LNCaP clone FGC (cell line): Measurements from ENCODE around the gene IQGAP2.

Source experiments
- DNase-seq: peaks from one replicate; pipeline ENCODE4 v3.0.0-alpha.2; 2011; ENCODE audit warnings: low read depth
- H3K4me3 ChIP-seq: 2 replicates; pipeline ENCODE4 v1.5.1; 2011; ENCODE audit warnings: mild to moderate bottlenecking, low read depth, low read length, control low read depth
- TF ChIP-seq, protein P1 (sequence below): IDR thresholded peaks from 2 replicates; pipeline ENCODE4 v1.5.1; 2012; ENCODE audit warnings: mild to moderate bottlenecking; ENCODE audit not compliant: control insufficient read depth, insufficient read depth; ENCODE audit errors: extremely low read depth

IQGAP2 gene

DNA sequence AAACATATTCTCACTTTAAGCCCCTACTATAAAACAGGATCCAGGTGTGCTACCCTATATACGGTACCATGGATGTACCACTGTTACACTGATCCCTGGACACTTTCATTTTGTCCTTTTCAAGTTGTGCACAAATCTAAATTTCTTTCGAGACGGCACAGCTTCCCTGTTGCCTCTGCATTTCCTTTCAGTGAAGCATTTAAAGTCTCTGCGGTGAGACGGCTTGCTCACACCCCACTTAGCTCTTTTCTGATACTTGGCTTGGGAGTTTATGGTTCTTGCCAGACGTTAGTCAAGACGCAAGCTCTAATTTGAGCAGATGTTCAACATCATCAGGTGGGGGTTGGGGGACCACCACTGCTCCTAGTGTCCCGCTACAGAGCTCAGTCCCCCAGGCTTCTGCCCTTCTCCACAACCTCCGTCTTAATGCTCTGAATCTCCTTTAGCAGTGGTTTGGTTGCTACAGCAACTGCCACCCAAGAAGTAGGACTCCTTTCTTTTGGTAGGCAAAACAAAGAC, 204.3 kb downstream of the IQGAP2 start:
- H3K4me3 ChIP-seq: no peak overlapping the region
- no peak for DNase-seq
- TF ChIP-seq, protein P1, sequence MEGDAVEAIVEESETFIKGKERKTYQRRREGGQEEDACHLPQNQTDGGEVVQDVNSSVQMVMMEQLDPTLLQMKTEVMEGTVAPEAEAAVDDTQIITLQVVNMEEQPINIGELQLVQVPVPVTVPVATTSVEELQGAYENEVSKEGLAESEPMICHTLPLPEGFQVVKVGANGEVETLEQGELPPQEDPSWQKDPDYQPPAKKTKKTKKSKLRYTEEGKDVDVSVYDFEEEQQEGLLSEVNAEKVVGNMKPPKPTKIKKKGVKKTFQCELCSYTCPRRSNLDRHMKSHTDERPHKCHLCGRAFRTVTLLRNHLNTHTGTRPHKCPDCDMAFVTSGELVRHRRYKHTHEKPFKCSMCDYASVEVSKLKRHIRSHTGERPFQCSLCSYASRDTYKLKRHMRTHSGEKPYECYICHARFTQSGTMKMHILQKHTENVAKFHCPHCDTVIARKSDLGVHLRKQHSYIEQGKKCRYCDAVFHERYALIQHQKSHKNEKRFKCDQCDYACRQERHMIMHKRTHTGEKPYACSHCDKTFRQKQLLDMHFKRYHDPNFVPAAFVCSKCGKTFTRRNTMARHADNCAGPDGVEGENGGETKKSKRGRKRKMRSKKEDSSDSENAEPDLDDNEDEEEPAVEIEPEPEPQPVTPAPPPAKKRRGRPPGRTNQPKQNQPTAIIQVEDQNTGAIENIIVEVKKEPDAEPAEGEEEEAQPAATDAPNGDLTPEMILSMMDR: no peak

DNA sequence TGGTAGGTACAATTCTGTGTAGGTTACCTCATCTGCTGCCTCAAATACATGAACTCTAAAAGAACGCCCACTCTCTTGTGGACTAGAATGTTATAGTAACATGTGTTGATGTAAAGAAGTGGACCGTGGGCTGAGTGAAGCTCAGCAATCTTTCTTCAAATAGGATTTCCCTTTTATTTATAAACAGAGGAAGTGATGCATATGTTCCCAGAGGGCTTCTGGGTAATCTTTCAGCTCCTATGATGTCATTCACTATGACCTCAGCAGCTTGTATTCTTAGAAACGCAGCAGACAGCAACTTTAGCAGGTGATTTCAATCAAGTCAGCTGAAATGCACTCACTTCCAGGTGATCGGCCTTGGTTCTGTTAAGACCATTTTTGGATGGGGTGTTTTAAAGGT, 205.7 kb downstream of the IQGAP2 start:
- no peak for DNase-seq
- TF ChIP-seq, protein P1: no peak
- no peak overlapping the region for H3K4me3 ChIP-seq

DNA sequence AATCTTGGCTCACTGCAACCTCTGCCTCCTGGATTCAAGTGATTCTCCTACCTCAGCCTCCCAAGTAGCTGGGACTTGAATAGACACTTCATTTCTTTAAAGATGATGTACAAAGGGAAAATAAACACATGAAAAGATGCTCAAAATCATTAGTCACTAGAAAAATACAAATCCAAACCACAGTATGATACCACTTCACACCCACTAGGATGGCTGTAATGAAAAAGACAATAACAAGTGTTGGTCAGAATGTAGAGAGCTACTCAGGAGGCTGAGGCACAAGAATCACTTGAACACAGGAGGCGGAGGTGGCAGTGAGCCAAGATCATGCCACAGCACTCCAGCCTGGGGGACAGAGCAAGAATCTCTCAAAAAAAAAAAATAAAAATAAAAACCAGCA, 207.1 kb downstream of the IQGAP2 start:
- no peak overlapping the region for H3K4me3 ChIP-seq
- DNase-seq: no peak
- TF ChIP-seq, protein P1: no peak

DNA sequence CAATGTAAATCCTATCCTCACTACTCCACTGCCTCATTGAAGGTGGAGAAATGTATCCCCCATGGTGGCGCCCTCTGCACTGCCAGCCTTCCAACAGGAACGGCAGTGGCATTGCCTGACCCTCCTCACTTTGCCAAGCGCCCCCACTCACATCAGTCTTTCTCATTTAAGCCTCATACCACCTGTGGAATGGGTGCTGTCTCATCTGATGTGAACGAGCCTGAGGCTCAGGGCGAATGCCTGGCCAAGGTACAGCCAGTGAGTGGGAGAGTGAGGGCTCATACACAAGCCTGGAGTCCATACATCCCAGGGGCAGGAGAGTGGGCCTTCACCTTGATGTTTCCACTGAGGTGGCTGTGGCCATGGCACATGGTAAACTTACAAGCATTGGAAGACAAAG, 209.9 kb downstream of the IQGAP2 start:
- TF ChIP-seq, protein P1: no peak
- no peak overlapping the region for H3K4me3 ChIP-seq
- no peak for DNase-seq

DNA sequence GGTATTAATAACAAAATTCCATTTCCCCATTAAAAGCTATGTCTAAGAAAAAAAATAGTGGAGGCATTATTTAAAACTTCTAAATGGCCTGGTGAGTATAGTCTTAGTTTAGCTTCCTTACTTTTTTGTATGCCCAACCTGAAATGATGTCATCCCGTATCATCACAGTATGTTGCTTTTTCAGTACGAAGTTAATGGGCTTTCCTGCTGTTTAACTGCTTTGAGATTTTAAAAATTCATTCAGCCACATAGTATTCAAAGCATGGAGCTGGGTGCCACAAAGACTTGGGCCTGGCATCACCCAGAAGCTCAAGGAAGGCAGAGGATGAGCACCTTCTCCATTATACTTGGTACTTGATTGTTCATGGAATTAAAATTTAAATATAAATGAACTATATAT, 212.7 kb downstream of the IQGAP2 start:
- TF ChIP-seq, protein P1: no peak
- DNase-seq: no peak
- no peak overlapping the region for H3K4me3 ChIP-seq

DNA sequence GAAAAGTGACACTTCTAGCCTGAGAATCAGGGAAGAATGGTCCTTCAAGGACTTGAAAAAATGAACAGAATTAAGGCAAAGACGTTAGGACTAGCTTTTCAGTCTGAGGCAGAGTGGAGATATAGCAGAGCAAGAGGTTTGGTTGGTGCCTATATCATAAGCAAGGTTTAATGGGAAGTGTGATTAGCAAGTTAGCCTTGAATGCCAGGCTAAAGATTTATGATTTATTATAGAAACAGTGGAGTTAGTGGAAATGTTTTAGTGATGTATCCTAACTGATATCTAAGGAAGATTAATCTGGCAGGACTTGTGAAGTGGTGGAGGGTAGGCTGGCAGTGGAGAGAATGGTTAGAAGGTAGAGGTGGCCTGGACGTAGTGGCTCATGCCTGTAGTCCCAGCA, 213.1 kb downstream of the IQGAP2 start:
- no peak for DNase-seq
- no peak overlapping the region for H3K4me3 ChIP-seq
- TF ChIP-seq, protein P1: no peak

DNA sequence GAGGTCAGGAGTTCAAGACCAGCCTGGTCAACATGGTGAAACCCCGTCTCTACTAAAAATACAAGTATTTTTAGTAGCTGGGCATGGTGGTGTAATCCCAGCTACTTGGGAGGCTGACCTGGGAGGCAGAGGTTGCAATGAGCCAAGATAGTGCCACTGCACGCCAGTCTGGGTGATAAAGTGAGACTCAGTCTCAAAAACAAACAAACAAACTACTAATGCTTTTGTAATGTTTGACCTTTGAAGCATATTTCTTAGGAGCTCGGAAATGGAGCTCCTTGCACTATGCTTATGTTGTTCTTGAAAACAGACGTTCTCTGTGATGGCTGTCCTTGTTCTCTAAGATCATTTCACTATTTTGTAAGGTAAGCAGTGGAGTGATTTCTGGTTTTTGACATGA, 214.1 kb downstream of the IQGAP2 start:
- no peak for DNase-seq
- TF ChIP-seq, protein P1: no peak
- H3K4me3 ChIP-seq: no peak overlapping the region
